ENCODE data around the gene KMT2D. TPM values are rescaled to one million over a fixed set of nuclear protein-coding genes. Genes with fewer than 3 reads are reported as not detected.

Gene KMT2D, protein sequence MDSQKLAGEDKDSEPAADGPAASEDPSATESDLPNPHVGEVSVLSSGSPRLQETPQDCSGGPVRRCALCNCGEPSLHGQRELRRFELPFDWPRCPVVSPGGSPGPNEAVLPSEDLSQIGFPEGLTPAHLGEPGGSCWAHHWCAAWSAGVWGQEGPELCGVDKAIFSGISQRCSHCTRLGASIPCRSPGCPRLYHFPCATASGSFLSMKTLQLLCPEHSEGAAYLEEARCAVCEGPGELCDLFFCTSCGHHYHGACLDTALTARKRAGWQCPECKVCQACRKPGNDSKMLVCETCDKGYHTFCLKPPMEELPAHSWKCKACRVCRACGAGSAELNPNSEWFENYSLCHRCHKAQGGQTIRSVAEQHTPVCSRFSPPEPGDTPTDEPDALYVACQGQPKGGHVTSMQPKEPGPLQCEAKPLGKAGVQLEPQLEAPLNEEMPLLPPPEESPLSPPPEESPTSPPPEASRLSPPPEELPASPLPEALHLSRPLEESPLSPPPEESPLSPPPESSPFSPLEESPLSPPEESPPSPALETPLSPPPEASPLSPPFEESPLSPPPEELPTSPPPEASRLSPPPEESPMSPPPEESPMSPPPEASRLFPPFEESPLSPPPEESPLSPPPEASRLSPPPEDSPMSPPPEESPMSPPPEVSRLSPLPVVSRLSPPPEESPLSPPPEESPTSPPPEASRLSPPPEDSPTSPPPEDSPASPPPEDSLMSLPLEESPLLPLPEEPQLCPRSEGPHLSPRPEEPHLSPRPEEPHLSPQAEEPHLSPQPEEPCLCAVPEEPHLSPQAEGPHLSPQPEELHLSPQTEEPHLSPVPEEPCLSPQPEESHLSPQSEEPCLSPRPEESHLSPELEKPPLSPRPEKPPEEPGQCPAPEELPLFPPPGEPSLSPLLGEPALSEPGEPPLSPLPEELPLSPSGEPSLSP (N-terminal part only)
- total RNA-seq = 12.3 and 15.5 TPM in 2 replicates

DNA sequence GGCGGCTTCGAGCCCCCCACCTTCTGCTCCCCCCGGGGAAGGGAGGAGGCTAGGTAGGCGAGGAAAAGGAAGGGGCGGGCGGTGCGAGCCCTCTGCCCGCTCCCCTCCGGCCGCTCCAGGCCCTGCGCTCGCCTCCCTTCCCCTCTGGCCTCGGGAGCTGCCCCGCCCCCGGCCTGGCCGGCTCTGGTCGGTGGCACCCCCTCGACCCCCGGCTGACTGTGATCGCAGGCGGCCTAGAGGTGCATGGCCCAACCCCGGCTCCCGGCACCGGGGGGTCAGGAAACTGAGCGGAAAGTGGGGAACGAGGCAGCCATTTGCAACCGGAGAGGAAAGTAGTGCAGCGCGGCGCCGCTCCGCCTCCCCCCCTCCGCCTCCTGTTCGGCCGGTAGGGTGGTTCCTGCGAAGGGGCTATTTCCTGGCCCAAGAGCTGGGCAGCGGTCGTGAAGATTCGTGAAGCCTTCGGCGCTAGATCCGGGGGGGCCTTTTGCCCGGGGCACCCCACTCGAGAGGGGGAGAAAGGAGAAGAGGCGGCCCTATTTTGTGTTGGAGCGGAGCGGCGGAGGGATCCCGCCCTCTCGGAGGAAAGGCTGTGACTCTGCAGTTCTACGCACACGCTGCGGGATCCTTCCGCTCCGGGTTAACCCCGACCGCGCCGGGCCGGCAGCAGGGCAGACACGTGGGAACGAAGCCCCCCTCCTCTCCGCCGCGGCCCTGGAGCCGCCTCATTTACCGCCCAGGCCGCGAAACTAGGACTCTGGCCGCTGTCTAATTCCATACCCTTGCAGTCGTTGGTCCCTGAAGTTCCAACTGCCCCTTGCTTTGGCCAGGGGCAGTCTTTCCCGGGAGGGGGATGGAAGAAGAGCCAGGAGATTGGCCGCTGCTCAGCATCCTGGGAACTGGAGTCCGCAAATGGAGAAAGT lies at the start of gene KMT2D:
Gene KMT2D, minus strand, starts transcription at position 558 of the 920 bp plus-strand sequence. CDS start 5,470 bp downstream, outside the sequence.

DNA sequence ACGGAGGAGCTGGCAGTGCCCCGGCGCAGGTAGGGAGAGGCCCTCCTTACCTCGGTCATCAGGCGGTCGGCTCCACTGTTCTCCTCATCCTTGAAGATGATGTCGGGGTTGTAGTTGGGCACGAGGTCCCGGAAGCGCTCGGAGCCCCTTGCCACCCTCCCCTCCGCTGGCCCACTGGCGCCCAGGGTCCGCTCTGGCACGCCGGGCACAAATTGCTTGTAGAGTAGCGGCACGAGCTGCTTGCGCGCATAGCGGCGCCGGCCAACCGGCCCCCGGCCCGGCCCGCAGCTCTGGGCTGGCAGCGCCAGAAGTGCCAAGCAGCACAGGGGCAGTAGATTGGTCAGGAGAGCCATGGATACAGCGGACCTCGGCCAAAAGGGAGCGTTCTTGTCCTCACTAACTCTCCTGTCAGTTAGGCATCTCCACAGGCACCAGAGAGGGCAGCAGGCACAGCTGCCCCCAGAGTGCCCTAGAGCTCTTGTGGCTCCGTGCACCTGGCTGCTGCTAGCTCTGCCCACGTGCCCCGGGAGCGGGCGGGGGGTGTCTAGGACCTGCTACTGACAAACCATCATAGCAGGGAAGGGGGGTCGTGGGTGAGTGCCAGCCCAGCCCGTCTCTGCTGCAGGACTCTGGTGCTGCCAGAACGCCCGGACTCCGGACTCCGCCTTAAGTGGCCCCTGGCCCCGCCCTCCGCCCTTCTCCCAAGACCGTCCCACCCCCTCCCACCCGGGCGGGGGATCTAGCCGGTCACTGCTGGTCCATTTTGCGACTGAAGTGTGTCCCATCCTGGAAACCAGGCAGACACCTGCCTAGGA lies 33.8 kb upstream of the KMT2D start, which contains the start of gene DHH:
Gene DHH, minus strand, starts transcription at position 642 of the 815 bp plus-strand sequence. Its CDS starts 289 bp downstream, at position 353.

DNA sequence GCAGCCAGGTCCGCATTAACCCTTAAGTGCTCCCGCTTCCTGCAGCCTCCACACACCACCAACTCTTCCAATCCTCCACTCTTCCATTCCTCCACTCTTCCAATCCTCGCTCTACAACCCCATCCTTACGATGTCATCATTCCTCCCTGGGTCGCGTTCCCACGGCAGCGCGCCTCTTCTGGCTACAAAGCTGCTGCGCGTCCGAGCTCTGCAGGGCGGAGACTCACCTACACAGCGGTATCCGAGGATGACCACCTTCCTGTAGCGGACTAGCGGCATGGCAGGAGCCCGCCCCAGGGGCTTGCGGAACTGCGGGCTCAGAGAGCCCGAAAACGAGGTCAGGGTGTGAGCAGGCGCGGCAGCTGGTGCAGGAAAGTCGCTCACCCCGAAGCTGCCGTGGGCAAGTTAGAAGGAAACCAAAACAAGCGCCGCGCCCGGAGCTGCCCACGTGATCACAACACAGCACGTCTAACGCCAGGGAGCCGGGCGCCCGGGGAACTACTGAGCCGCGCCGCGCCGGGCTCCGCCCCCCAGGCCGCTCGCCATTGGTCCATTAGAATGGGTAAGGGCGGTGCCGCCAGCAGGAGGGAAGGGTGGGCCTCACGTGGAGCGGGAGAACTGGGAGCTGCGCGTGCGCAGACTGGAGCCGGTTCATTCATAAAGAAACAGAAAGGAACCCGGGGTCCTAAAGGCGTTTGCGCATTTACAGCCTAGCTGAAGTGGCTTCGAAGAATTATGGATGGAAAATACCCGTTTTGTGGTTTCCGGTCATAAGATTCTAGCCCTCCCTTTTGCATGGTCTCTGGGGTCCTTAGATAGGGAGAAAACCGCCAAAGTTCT lies 9.1 kb upstream of the KMT2D start, which contains the start of gene RHEBL1:
Gene RHEBL1, minus strand, starts transcription at position 473 of the 840 bp plus-strand sequence. Its CDS starts 194 bp downstream, at position 279.

DNA sequence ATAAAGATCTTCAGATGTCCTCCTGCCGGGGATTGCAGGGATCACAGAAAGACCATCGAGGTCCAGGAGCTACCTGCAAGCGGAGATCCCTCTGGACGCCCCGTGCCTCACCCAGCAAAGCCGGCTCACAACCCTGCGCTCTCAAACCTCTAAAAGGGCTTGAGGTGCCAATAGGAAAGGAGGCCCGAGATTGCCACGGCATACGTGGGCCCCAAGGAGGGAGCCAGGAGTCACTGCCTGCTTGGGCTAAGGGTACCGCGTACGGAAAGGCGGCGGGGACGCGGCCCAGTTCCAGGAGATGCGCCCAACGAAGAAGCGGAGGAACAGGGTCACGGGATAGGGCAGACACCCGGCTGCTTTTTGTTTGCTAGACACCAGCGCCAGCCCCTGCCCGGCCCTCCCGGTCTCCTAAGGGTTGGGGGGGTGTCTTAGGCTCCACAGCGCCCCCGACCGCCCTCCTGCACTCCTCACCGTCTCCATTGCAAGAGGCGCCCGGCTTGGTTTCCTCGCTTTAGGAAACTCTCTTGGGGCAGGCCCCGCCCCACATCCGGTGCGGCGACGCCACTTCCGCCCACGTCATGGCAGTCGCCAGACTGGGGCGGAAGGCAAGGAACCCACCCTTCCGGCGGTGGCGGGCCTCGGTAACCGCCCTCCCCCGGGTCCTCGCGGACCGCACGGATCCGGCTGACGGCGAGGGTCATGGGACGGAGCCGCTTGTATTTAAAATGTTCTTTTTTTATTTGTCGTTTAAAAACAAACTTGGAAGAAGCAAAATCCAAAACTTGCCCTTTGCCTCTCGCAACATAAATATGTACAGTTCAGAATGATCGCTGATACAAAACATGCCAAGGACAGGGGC lies 42.1 kb downstream of the KMT2D start, which contains the start of gene PRKAG1:
Gene PRKAG1, minus strand, starts transcription at position 516 of the 859 bp plus-strand sequence. Its CDS starts 36 bp downstream, at position 480.

Other genes starting within 250 kb of the KMT2D start
- gene CACNB3, start 242.3 kb downstream of the KMT2D start, total RNA-seq = 21.8 and 23.4 TPM in 2 replicates
- 44.9 and 50.5 TPM in 2 replicates for gene DDX23, start 208.6 kb downstream of the KMT2D start, total RNA-seq
- 0.17 TPM in 1 of 2 replicates, not detected in the other for gene RND1, start 194.9 kb downstream of the KMT2D start, total RNA-seq
- 38.6 and 63.6 TPM in 2 replicates for gene FKBP11, start 135.3 kb downstream of the KMT2D start, total RNA-seq
- 42.1 and 52.7 TPM in 2 replicates for gene ARF3, start 103.3 kb downstream of the KMT2D start, total RNA-seq
- gene WNT10B, start 89.1 kb downstream of the KMT2D start, total RNA-seq = 0.12 TPM in 1 of 2 replicates, not detected in the other
- not detected in 2 replicates for gene WNT1, start 82.5 kb downstream of the KMT2D start, total RNA-seq
- 0.23 TPM in 1 of 2 replicates, not detected in the other for gene DDN, start 61.4 kb downstream of the KMT2D start, total RNA-seq
- gene PRKAG1, start 42.0 kb downstream of the KMT2D start, total RNA-seq = 47.9 and 66.5 TPM in 2 replicates
- gene RHEBL1, start 9.2 kb upstream of the KMT2D start, total RNA-seq = 0.09 and 0.47 TPM in 2 replicates
- not detected in 2 replicates for gene DHH, start 34.0 kb upstream of the KMT2D start, total RNA-seq
- 28.1 and 42.3 TPM in 2 replicates for gene LMBR1L, start 50.1 kb upstream of the KMT2D start, total RNA-seq
- gene TUBA1B, start 70.6 kb upstream of the KMT2D start, total RNA-seq = 467 and 912 TPM in 2 replicates
- gene TUBA1A, start 128.3 kb upstream of the KMT2D start, total RNA-seq = 310 and 595 TPM in 2 replicates
- gene TUBA1C, start 204.3 kb upstream of the KMT2D start, total RNA-seq = 226 and 369 TPM in 2 replicates
- 0.09 TPM in 1 of 2 replicates, not detected in the other for gene PRPH, start 234.4 kb upstream of the KMT2D start, total RNA-seq